A673 (cell line): Measurements from ENCODE around the gene IQCK.

Experiments
- EZH2 ChIP-seq: fragments of 200-600 bp; sonication (generic); IDR thresholded peaks from 2 replicates; pipeline ENCODE4 v1.6.1; 2017; ENCODE audit warnings: borderline replicate concordance, low read depth, mild to moderate bottlenecking, mixed read lengths, antibody characterized with exemption, low read length; ENCODE audit not compliant: poor library complexity, severe bottlenecking
- TF ChIP-seq, protein P1 (sequence below): fragments of 300-800, 200-600 bp; sonication (generic); conservative IDR thresholded peaks from 2 replicates; pipeline ENCODE4 v1.5.1; 2017; ENCODE audit warnings: low read depth, mild to moderate bottlenecking, antibody characterized with exemption, low read length, moderate library complexity, mixed read lengths

DNA sequence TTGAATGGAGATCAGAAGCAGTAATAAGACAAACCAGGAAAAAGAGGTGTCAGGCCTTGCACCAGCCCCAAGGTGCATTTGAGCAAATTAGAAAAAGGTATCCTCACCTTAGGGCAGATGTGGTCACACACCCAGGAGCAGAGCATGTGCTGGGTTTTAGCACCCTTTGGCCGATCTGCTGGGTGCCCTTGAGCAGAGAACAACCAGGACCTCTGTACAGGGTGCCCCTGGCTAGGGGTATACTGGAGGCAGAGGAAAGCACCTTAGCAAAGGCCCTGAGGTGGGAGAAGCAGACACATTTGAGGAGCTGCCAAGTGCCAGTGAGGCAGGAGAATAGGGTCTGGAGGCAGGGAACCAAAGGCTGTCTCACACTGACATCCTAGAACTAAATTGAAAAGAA, 67.0 kb downstream of the IQCK start:
- TF ChIP-seq, protein P1, sequence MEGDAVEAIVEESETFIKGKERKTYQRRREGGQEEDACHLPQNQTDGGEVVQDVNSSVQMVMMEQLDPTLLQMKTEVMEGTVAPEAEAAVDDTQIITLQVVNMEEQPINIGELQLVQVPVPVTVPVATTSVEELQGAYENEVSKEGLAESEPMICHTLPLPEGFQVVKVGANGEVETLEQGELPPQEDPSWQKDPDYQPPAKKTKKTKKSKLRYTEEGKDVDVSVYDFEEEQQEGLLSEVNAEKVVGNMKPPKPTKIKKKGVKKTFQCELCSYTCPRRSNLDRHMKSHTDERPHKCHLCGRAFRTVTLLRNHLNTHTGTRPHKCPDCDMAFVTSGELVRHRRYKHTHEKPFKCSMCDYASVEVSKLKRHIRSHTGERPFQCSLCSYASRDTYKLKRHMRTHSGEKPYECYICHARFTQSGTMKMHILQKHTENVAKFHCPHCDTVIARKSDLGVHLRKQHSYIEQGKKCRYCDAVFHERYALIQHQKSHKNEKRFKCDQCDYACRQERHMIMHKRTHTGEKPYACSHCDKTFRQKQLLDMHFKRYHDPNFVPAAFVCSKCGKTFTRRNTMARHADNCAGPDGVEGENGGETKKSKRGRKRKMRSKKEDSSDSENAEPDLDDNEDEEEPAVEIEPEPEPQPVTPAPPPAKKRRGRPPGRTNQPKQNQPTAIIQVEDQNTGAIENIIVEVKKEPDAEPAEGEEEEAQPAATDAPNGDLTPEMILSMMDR = no peak
- TF ChIP-seq EZH2 = no peak
